Testis (tissue), 3 donors: ENCODE data around the gene CORO2B. TPM values are rescaled to one million over a fixed set of nuclear protein-coding genes. Genes with fewer than 3 reads are reported as not detected.

ENCODE experiments used
- DNase-seq: peaks from one replicate; pipeline ENCODE4 v3.0.0-alpha.2; 2019
- H3K27ac ChIP-seq, 2 donors: fragments of 200-600 bp; sonication (generic); one replicate each; pipeline ENCODE4 v1.5.1; 2019
- H3K27me3 ChIP-seq: fragments of 200-600 bp; sonication (generic); one replicate; pipeline ENCODE4 v1.5.1; 2019
- H3K36me3 ChIP-seq: fragments of 200-600 bp; sonication (generic); one replicate; pipeline ENCODE4 v1.5.1; 2017; ENCODE audit warnings: low read depth; ENCODE audit errors: missing control alignments
- H3K4me1 ChIP-seq: fragments of 200-600 bp; sonication (generic); one replicate; pipeline ENCODE4 v1.5.1; 2019
- H3K4me3 ChIP-seq, 2 donors: fragments of 200-600 bp; sonication (generic); one replicate each; pipeline ENCODE4 v1.5.1; 2017 to 2019
- H3K9me3 ChIP-seq: fragments of 200-600 bp; sonication (generic); one replicate; pipeline ENCODE4 v1.5.1; 2017
- POLR2A ChIP-seq: fragments of 450-650 bp; IDR thresholded peaks from one replicate; pipeline ENCODE4 v1.6.1; 2017; ENCODE audit warnings: antibody characterized with exemption, mild to moderate bottlenecking, moderate library complexity
- WGBS, 2 donors: methylation state at CpG; one replicate each; pipeline ENCODE4 v1.1.5; 2018; 5-methylcytosine and 5-hydroxymethylcytosine counted together
- intact Hi-C: fragments of 100-400 bp; cut with DNase I; formaldehyde crosslinking; loops from one replicate; pipeline ENCODE4 v1.15.1; 2023; ENCODE audit warnings: low total_unique reads
- polyA plus RNA-seq: library from polyadenylated mRNA; stranded (reverse); fragments of 350-450 nt; fragmentation: Illumina TruSeq; extraction: RNeasy Lipid Tissue Mini Kit (QIAGEN cat#74804); gene quantifications from one replicate; pipeline ENCODE4 v1.2.3, GENCODE V29; 2014; ENCODE audit warnings: low read depth, low replicate concordance; ENCODE audit not compliant: insufficient read depth
- total RNA-seq, 2 donors: library from RNA; depleted of rRNA; stranded (reverse); fragments of >200 nt; gene quantifications; one replicate each; pipeline ENCODE4 v1.2.3, GENCODE V29; 2016
- TF ChIP-seq, protein P1 (sequence below), 3 experiments: fragments of 450-650 bp in 2 of 3; fragments of 200-600 bp in 1 of 3; sonication (generic) in 1 of 3; IDR thresholded peaks; one replicate each; pipeline ENCODE4 v1.5.1; 2016 to 2019; ENCODE audit warnings: antibody characterized with exemption in 3 of 3, mild to moderate bottlenecking in 2 of 3, moderate library complexity in 1 of 3

CORO2B gene
- total and polyA plus RNA-seq, 3 donors from 2014 or later = 1.4 to 4.3 (median 2.2) TPM

GRCh38 chr15:68580883-68581155 lies 2.0 kb downstream of the CORO2B start:
- WGBS, 2 donors = 80 to 100% methylated on average over 1 of the region's 1 CpG
- Histone ChIP-seq H3K4me1 (peaks cover 7% of the 10 kb centered on the region), H3K27me3 (no peaks in the 10 kb centered on the region), H3K9me3 (no peaks in the 10 kb centered on the region), H3K27ac (no peak overlapping the region), H3K4me3 (no peak overlapping the region), H3K36me3 (no peaks in the 10 kb centered on the region)
- DNase-seq = no peak
- TF ChIP-seq, protein P1, sequence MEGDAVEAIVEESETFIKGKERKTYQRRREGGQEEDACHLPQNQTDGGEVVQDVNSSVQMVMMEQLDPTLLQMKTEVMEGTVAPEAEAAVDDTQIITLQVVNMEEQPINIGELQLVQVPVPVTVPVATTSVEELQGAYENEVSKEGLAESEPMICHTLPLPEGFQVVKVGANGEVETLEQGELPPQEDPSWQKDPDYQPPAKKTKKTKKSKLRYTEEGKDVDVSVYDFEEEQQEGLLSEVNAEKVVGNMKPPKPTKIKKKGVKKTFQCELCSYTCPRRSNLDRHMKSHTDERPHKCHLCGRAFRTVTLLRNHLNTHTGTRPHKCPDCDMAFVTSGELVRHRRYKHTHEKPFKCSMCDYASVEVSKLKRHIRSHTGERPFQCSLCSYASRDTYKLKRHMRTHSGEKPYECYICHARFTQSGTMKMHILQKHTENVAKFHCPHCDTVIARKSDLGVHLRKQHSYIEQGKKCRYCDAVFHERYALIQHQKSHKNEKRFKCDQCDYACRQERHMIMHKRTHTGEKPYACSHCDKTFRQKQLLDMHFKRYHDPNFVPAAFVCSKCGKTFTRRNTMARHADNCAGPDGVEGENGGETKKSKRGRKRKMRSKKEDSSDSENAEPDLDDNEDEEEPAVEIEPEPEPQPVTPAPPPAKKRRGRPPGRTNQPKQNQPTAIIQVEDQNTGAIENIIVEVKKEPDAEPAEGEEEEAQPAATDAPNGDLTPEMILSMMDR (IDR thresholded peaks at IDR 0.05) = no peak
- TF ChIP-seq POLR2A = no peak
- intact Hi-C loops = no loop called here

DNA sequence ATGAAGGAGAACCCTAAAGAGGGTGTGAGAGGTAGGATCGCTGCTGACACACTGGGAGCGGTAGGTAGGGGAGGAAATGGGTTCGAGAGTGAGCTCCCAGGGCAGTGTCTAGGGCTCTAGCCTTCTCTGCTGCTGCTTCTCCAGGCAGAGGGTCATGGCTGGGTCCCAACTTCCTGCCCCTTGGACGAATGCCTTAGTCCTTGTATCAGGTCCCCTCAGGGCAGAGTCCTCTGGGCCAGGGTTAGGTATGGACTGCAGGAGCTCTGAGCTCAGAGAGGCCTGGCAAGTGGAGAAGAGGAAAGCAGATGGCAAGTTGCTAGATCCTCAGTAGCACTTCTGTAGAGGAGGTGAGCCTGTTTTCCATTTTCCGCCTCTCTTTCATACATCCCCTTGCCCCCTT lies 2.9 kb downstream of the CORO2B start:
- H3K4me1 ChIP-seq = peaks cover 7% of the 10 kb centered on the region
- no peaks in the 10 kb centered on the region for H3K27me3 ChIP-seq
- WGBS, 2 donors = 70 to 75% methylated on average over 5 of the region's 5 CpGs
- H3K36me3 ChIP-seq = no peaks in the 10 kb centered on the region
- TF ChIP-seq POLR2A = no peak
- TF ChIP-seq, protein P1 (IDR thresholded peaks at IDR 0.05) = no peak
- no peaks in the 10 kb centered on the region for H3K9me3 ChIP-seq
- no peak for DNase-seq
- intact Hi-C loops = no loop called here
- no peak overlapping the region for H3K27ac ChIP-seq
- H3K4me3 ChIP-seq = no peak overlapping the region

DNA sequence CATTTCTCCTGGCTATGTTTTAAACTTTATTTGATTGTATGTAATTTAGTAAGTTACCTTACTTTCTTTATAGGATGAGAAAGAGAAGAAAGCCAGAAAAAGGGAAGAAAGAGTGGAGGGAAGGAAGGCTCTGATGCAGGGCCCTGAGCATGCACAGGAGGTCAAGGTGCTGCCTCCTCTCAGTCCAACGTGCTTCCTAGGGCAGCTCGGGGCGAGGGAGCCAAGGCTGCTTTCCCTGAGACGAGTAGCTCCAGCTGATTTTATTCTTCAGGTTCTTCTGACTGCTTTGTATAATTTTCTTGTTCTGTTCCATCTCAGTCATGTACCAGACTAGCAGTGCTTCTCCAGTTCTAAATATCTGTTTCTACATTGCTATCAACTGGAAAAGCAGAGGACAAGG lies 3.4 kb downstream of the CORO2B start:
- H3K36me3 ChIP-seq = no peaks in the 10 kb centered on the region
- WGBS, 2 donors = 52 to 58% methylated on average over 4 of the region's 4 CpGs
- intact Hi-C loops = no loop called here
- no peak for DNase-seq
- TF ChIP-seq, protein P1 (IDR thresholded peaks at IDR 0.05) = no peak
- TF ChIP-seq POLR2A = no peak
- no peak overlapping the region for H3K4me3 ChIP-seq
- no peaks in the 10 kb centered on the region for H3K27me3 ChIP-seq
- no peaks in the 10 kb centered on the region for H3K9me3 ChIP-seq
- no peak overlapping the region for H3K27ac ChIP-seq
- H3K4me1 ChIP-seq = peaks cover 7% of the 10 kb centered on the region

DNA sequence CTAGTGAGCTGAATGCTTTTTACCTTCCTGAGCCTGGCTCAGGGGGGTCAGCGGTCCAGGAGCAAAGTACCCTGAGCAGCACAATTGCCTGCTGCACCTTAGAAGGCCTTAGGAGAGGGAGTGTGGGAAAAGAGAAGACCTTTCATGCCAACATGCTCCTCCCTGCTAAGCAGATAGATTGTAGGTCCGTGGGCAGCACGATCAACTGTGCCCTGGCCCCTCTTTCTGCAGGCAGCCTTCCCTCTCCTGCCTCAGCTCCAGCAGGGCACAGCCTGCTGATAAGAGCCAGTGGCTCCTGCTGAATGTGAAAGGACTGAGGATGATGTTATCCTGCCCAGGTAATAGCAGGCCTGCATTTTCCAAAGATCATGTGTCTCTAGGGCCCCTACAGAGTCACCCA lies 4.1 kb downstream of the CORO2B start:
- no peaks in the 10 kb centered on the region for H3K36me3 ChIP-seq
- H3K4me1 ChIP-seq = peaks cover 4% of the 10 kb centered on the region
- TF ChIP-seq, protein P1 (IDR thresholded peaks at IDR 0.05) = no peak
- TF ChIP-seq POLR2A = no peak
- DNase-seq = no peak
- no peak overlapping the region for H3K4me3 ChIP-seq
- no peaks in the 10 kb centered on the region for H3K9me3 ChIP-seq
- no peaks in the 10 kb centered on the region for H3K27me3 ChIP-seq
- intact Hi-C loops = no loop called here
- H3K27ac ChIP-seq = no peak overlapping the region
- WGBS, 2 donors = 77 to 84% methylated on average over 3 of the region's 3 CpGs

- Histone ChIP-seq H3K36me3 (no peaks in the 10 kb centered on the region), H3K27me3 (no peaks in the 10 kb centered on the region), H3K27ac (no peak overlapping the region), H3K4me1 (no peaks in the 10 kb centered on the region), H3K4me3 (no peak overlapping the region), H3K9me3 (no peaks in the 10 kb centered on the region)
- WGBS, 2 donors = 91 to 92% methylated on average over 3 to 7 of the region's 7 CpGs
- intact Hi-C loops = no loop called here
- no peak for TF ChIP-seq POLR2A
- TF ChIP-seq, protein P1 (IDR thresholded peaks at IDR 0.05) = no peak
- DNase-seq = no peak
Observed at GRCh38 chr15:68583321-68583720, 4.5 kb downstream of the CORO2B start.
